Liver (tissue), 9 donors: ENCODE results near the gene KIRREL3. TPM values are rescaled to one million over a fixed set of nuclear protein-coding genes. Genes with fewer than 3 reads are reported as not detected.
A peak's percentile ranks its signal among the peaks of the same experiment; 100 is the strongest.

Source experiments
- DNase-seq: peaks from one replicate; pipeline ENCODE4 v3.0.0-alpha.2; 2017; ENCODE audit warnings: low spot score
- H3K27ac ChIP-seq, 2 donors: one replicate each; pipeline ENCODE4 v1.7.0; 2013; ENCODE audit warnings: inconsistent platforms in 2 of 2, low read length in 2 of 2, control low read depth in 1 of 2, low read depth in 1 of 2, mild to moderate bottlenecking in 1 of 2
- H3K27me3 ChIP-seq, 4 donors: one replicate each; pipeline versions ENCODE4 v1.6.1 to v1.7.0; 2013; ENCODE audit warnings: low read length in 3 of 4, inconsistent platforms in 1 of 4, mild to moderate bottlenecking in 1 of 4, moderate library complexity in 1 of 4; ENCODE audit not compliant: control insufficient read depth in 4 of 4, insufficient read depth in 4 of 4
- H3K36me3 ChIP-seq, 4 donors: one replicate each; pipeline versions ENCODE4 v1.6.1 to v1.7.0; 2013; ENCODE audit warnings: low read length in 3 of 4, mild to moderate bottlenecking in 3 of 4, low read depth in 1 of 4, moderate library complexity in 1 of 4; ENCODE audit not compliant: control insufficient read depth in 4 of 4, insufficient read depth in 3 of 4
- H3K4me1 ChIP-seq, 4 donors: one replicate each; pipeline versions ENCODE4 v1.6.1 to v1.7.0; 2013; ENCODE audit warnings: low read length in 3 of 4, mild to moderate bottlenecking in 3 of 4, moderate library complexity in 1 of 4; ENCODE audit not compliant: control insufficient read depth in 4 of 4, insufficient read depth in 4 of 4
- H3K4me3 ChIP-seq, 3 donors: one replicate each; pipeline versions ENCODE4 v1.6.1 to v1.7.0; 2013; ENCODE audit warnings: low read length in 3 of 3, control low read depth in 1 of 3, low read depth in 1 of 3, mild to moderate bottlenecking in 1 of 3
- H3K9ac ChIP-seq, 2 donors: one replicate each; pipeline ENCODE4 v1.7.0; 2013; ENCODE audit warnings: low read length in 2 of 2, mild to moderate bottlenecking in 2 of 2, moderate library complexity in 2 of 2, control low read depth in 1 of 2, low read depth in 1 of 2
- H3K9me3 ChIP-seq, 4 donors: one replicate each; pipeline versions ENCODE4 v1.6.1 to v1.7.0; 2013; ENCODE audit warnings: low read length in 3 of 4; ENCODE audit not compliant: control insufficient read depth in 4 of 4
- ATF3 ChIP-seq: IDR thresholded peaks from 2 replicates; pipeline ENCODE4 v1.6.1; 2016; ENCODE audit warnings: antibody characterized with exemption
- EGR1 ChIP-seq, 2 donors: IDR thresholded peaks; 2 replicates each; pipeline ENCODE4 v1.6.1; 2016 to 2018; ENCODE audit warnings: antibody characterized with exemption in 2 of 2, low read depth in 2 of 2
- FOXA1 ChIP-seq: IDR thresholded peaks from 2 replicates; pipeline ENCODE4 v1.6.1; 2016; ENCODE audit warnings: antibody characterized with exemption
- FOXA2 ChIP-seq: IDR thresholded peaks from 2 replicates; pipeline ENCODE4 v1.6.1; 2016; ENCODE audit warnings: antibody characterized with exemption
- GABPA ChIP-seq, 2 donors: IDR thresholded peaks in 1 of 2; conservative IDR thresholded peaks in 1 of 2; 2 replicates each; pipeline ENCODE4 v1.6.1; 2016; ENCODE audit warnings: antibody characterized with exemption in 2 of 2, mild to moderate bottlenecking in 1 of 2, moderate library complexity in 1 of 2
- HNF4A ChIP-seq, 2 donors: conservative IDR thresholded peaks; 2 replicates each; pipeline ENCODE4 v1.6.1; 2016; ENCODE audit warnings: antibody characterized with exemption in 2 of 2, mild to moderate bottlenecking in 2 of 2
- HNF4G ChIP-seq: IDR thresholded peaks from 2 replicates; pipeline ENCODE4 v1.6.1; 2016; ENCODE audit warnings: antibody characterized with exemption
- JUND ChIP-seq, 2 donors: IDR thresholded peaks; 2 replicates each; pipeline ENCODE4 v1.6.1; 2016; ENCODE audit warnings: antibody characterized with exemption in 2 of 2
- RAD21 ChIP-seq, 2 donors: IDR thresholded peaks; 2 replicates each; pipeline ENCODE4 v1.6.1; 2016; ENCODE audit warnings: antibody characterized with exemption in 2 of 2, mild to moderate bottlenecking in 2 of 2
- RXRA ChIP-seq, 2 donors: IDR thresholded peaks; 2 replicates each; pipeline ENCODE4 v1.6.1; 2017 to 2018; ENCODE audit warnings: antibody characterized with exemption in 2 of 2, mild to moderate bottlenecking in 1 of 2
- TAF1 ChIP-seq: conservative IDR thresholded peaks from 2 replicates; pipeline ENCODE4 v1.6.1; 2016; ENCODE audit warnings: antibody characterized with exemption, mild to moderate bottlenecking
- YY1 ChIP-seq: IDR thresholded peaks from 2 replicates; pipeline ENCODE4 v1.6.1; 2016; ENCODE audit warnings: antibody characterized with exemption, mild to moderate bottlenecking
- ZBTB33 ChIP-seq: IDR thresholded peaks from 2 replicates; pipeline ENCODE4 v1.6.1; 2016; ENCODE audit warnings: antibody characterized with exemption
- WGBS: extraction: QIAGEN DNeasy Blood & Tissue Kit; methylation state at CpG from one replicate; pipeline ENCODE4 v1.1.7; 2013; 5-methylcytosine and 5-hydroxymethylcytosine counted together
- polyA plus RNA-seq, 2 donors: library from polyadenylated mRNA; stranded (reverse) in 1 of 2; unstranded in 1 of 2; fragments of 200-250 nt in 1 of 2; fragments of >200 nt in 1 of 2; fragmentation: Nextera tagmentation in 1 of 2; extraction: Ambion mirVana in 1 of 2; gene quantifications; one replicate each; pipeline versions ENCODE4 v1.2.1 to v1.2.3, GENCODE V29; 2013 to 2015
- total RNA-seq, 2 donors: library from RNA; depleted of rRNA; stranded (reverse); fragments of >200 nt; gene quantifications; one replicate each; pipeline ENCODE4 v1.2.3, GENCODE V29; 2014
- TF ChIP-seq, protein P1 (sequence below): fragments of 150-350 bp; IDR thresholded peaks from 2 replicates; pipeline ENCODE4 v1.5.1; 2017; ENCODE audit warnings: improper control_type of control experiment, low read depth, low read length; ENCODE audit not compliant: missing input control
- TF ChIP-seq, protein P2 (sequence below): IDR thresholded peaks from 2 replicates; pipeline ENCODE4 v1.6.1; 2016; ENCODE audit warnings: antibody characterized with exemption, mild to moderate bottlenecking
- donor health status: healthy.
- donor health status: healthy.
- donor health status: healthy.
- donor health status: healthy.
- donor health status: healthy.

Gene KIRREL3
- total and polyA plus RNA-seq, 4 donors, result 0.03 to 0.29 (median 0.08) TPM; not detected in 1

DNA sequence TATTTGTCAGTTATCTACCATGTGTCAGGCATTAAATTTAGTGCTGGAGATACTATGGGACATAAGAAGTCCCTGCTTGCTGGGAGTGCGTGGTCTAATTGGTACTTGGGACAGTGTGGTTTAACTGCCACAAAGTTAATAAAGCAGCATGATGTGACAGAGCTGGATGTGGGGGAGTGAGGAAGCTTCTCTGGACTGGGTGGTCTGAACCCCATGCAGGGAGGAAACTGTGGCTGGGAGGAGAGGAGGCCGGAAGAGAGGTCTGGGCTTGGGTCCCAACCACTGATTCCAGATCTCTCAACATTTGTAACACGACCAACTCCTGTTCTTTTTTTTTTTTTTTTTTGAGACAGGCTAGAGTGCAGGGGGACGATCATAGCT, 607.9 kb downstream of the KIRREL3 start:
- no peak overlapping the region for H3K4me3 ChIP-seq
- H3K36me3 ChIP-seq, result no peaks in the 10 kb centered on the region
- 59% methylated on average over 4 of the region's 4 CpGs for WGBS
- H3K27ac ChIP-seq, result no peak overlapping the region
- DNase-seq, result no peak
- no peaks in the 10 kb centered on the region for H3K27me3 ChIP-seq
- no peak for TF ChIP-seq JUND (IDR thresholded peaks at IDR 0.05)
- TF ChIP-seq FOXA2, result no peak
- no peak for TF ChIP-seq YY1
- no peak for TF ChIP-seq TAF1
- no peak for TF ChIP-seq ZBTB33
- TF ChIP-seq, protein P1, sequence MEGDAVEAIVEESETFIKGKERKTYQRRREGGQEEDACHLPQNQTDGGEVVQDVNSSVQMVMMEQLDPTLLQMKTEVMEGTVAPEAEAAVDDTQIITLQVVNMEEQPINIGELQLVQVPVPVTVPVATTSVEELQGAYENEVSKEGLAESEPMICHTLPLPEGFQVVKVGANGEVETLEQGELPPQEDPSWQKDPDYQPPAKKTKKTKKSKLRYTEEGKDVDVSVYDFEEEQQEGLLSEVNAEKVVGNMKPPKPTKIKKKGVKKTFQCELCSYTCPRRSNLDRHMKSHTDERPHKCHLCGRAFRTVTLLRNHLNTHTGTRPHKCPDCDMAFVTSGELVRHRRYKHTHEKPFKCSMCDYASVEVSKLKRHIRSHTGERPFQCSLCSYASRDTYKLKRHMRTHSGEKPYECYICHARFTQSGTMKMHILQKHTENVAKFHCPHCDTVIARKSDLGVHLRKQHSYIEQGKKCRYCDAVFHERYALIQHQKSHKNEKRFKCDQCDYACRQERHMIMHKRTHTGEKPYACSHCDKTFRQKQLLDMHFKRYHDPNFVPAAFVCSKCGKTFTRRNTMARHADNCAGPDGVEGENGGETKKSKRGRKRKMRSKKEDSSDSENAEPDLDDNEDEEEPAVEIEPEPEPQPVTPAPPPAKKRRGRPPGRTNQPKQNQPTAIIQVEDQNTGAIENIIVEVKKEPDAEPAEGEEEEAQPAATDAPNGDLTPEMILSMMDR, result no peak
- no peak for TF ChIP-seq RXRA (IDR thresholded peaks at IDR 0.05)
- no peak for TF ChIP-seq GABPA (IDR thresholded peaks at IDR 0.05 in 1 of 2, conservative IDR thresholded peaks at IDR 0.05 in 1 of 2)
- no peak for TF ChIP-seq EGR1 (IDR thresholded peaks at IDR 0.05; ENCODE audit: low read depth in 2 of 2)
- no peak for TF ChIP-seq RAD21 (IDR thresholded peaks at IDR 0.05)
- TF ChIP-seq HNF4G, result no peak
- TF ChIP-seq, protein P2, sequence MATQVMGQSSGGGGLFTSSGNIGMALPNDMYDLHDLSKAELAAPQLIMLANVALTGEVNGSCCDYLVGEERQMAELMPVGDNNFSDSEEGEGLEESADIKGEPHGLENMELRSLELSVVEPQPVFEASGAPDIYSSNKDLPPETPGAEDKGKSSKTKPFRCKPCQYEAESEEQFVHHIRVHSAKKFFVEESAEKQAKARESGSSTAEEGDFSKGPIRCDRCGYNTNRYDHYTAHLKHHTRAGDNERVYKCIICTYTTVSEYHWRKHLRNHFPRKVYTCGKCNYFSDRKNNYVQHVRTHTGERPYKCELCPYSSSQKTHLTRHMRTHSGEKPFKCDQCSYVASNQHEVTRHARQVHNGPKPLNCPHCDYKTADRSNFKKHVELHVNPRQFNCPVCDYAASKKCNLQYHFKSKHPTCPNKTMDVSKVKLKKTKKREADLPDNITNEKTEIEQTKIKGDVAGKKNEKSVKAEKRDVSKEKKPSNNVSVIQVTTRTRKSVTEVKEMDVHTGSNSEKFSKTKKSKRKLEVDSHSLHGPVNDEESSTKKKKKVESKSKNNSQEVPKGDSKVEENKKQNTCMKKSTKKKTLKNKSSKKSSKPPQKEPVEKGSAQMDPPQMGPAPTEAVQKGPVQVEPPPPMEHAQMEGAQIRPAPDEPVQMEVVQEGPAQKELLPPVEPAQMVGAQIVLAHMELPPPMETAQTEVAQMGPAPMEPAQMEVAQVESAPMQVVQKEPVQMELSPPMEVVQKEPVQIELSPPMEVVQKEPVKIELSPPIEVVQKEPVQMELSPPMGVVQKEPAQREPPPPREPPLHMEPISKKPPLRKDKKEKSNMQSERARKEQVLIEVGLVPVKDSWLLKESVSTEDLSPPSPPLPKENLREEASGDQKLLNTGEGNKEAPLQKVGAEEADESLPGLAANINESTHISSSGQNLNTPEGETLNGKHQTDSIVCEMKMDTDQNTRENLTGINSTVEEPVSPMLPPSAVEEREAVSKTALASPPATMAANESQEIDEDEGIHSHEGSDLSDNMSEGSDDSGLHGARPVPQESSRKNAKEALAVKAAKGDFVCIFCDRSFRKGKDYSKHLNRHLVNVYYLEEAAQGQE, result no peak
- no peak for TF ChIP-seq ATF3
- TF ChIP-seq HNF4A (conservative IDR thresholded peaks at IDR 0.05), result no peak
- H3K9ac ChIP-seq, result no peak overlapping the region
- H3K9me3 ChIP-seq, result no peaks in the 10 kb centered on the region
- peaks cover 0 to 4% (median 0%) of the 10 kb centered on the region in 4 donors for H3K4me1 ChIP-seq

GRCh38 chr11:126391970-126392632, 608.5 kb downstream of the KIRREL3 start:
- Histone ChIP-seq H3K9ac (no peak overlapping the region), H3K36me3 (no peaks in the 10 kb centered on the region), H3K9me3 (no peaks in the 10 kb centered on the region), H3K27ac (no peak overlapping the region), H3K4me1 (peaks cover 0 to 4% (median under 1%) of the 10 kb centered on the region in 4 donors), H3K27me3 (no peaks in the 10 kb centered on the region), H3K4me3 (no peak overlapping the region)
- no peak for TF ChIP-seq YY1
- TF ChIP-seq FOXA1, result no peak
- TF ChIP-seq, protein P1, result peak; percentile 10
- peak; percentile 50 to 69 for TF ChIP-seq RAD21 (IDR thresholded peaks at IDR 0.05)
- DNase-seq, result no peak
- 74% methylated on average over 8 of the region's 8 CpGs for WGBS
